Common myeloid progenitor, CD34-positive (primary cell): Measurements from ENCODE around the gene SUCO.

Experiments used
- CTCF ChIA-PET: fragments of 350-600 bp; sonication (Branson Sonifier 250); formaldehyde crosslinking; loops from one replicate; lab custom pipeline; 2021; ENCODE audit warnings: antibody characterized with exemption; lab: Charles Lee
- POLR2A ChIA-PET: fragments of 350-600 bp; sonication (Branson Sonifier 250); formaldehyde crosslinking; loops from one replicate; lab custom pipeline; 2021; ENCODE audit warnings: antibody characterized with exemption; lab: Charles Lee
- DNase-seq, 3 donors: peaks; one replicate each; pipeline versions ENCODE4 v3.0.0 to v3.0.0-alpha.2; 2013
- H3K27ac ChIP-seq, 2 experiments: 1 replicate in 1 of 2; 2 replicates in 1 of 2; pipeline ENCODE4 v1.7.0; 2013; ENCODE audit warnings: inconsistent platforms in 2 of 2, low read length in 2 of 2, mild to moderate bottlenecking in 2 of 2, low read depth in 1 of 2, moderate library complexity in 1 of 2; ENCODE audit not compliant: severe bottlenecking in 2 of 2, insufficient read depth in 1 of 2, poor library complexity in 1 of 2
- H3K27me3 ChIP-seq, 5 experiments: replicated peaks in 2 of 5; 1 replicate in 3 of 5; 2 replicates in 2 of 5; pipeline versions ENCODE4 v1.6.1 to v1.7.0; 2013; ENCODE audit warnings: low read length in 4 of 5, mild to moderate bottlenecking in 2 of 5, moderate library complexity in 2 of 5, inconsistent platforms in 1 of 5; ENCODE audit not compliant: insufficient read depth in 5 of 5, control insufficient read depth in 4 of 5
- H3K36me3 ChIP-seq, 4 experiments: 1 replicate in 2 of 4; 2 replicates in 2 of 4; pipeline versions ENCODE4 v1.6.1 to v1.7.0; 2013; ENCODE audit warnings: low read length in 3 of 4, control low read depth in 1 of 4, mild to moderate bottlenecking in 1 of 4; ENCODE audit not compliant: control insufficient read depth in 4 of 4, insufficient read depth in 4 of 4
- H3K4me1 ChIP-seq, 4 experiments: 1 replicate in 3 of 4; 2 replicates in 1 of 4; pipeline versions ENCODE4 v1.6.1 to v1.7.1; 2013; ENCODE audit warnings: low read length in 3 of 4, mild to moderate bottlenecking in 3 of 4, control low read depth in 1 of 4, inconsistent platforms in 1 of 4, moderate library complexity in 1 of 4; ENCODE audit not compliant: control insufficient read depth in 4 of 4, insufficient read depth in 4 of 4; ENCODE audit errors: control extremely low read depth in 1 of 4
- H3K4me3 ChIP-seq, 7 experiments: 1 replicate in 4 of 7; 2 replicates in 3 of 7; pipeline versions ENCODE4 v1.5.1 to v1.7.0; 2013; ENCODE audit warnings: mild to moderate bottlenecking in 7 of 7, low read length in 6 of 7, moderate library complexity in 6 of 7, inconsistent platforms in 2 of 7, low read depth in 2 of 7, control low read depth in 1 of 7; ENCODE audit not compliant: insufficient read depth in 4 of 7, control insufficient read depth in 1 of 7; ENCODE audit errors: extremely low read depth in 1 of 7
- H3K9me3 ChIP-seq, 5 experiments: 1 replicate in 4 of 5; 2 replicates in 1 of 5; pipeline versions ENCODE4 v1.6.1 to v1.7.1; 2013; ENCODE audit warnings: low read length in 4 of 5, mild to moderate bottlenecking in 2 of 5, inconsistent platforms in 1 of 5, low read depth in 1 of 5, moderate library complexity in 1 of 5; ENCODE audit not compliant: control insufficient read depth in 4 of 5, insufficient read depth in 2 of 5; ENCODE audit errors: control extremely low read depth in 1 of 5
- WGBS: methylation state at CpG from one replicate; pipeline ENCODE4 v1.1.5; 2013; ENCODE audit not compliant: insufficient coverage; 5-methylcytosine and 5-hydroxymethylcytosine counted together

The SUCO gene

GRCh38 chr1:172574080-172574479 is 41.1 kb downstream of the SUCO start:
- H3K4me3 ChIP-seq, result no peak overlapping the region
- no peak for DNase-seq
- CTCF ChIA-PET, result no interaction called here
- WGBS, result no CpG with 5 or more reads among the region's 2 CpGs
- no peak overlapping the region for H3K27ac ChIP-seq
- POLR2A ChIA-PET, result no interaction called here
- no peaks in the 10 kb centered on the region for H3K27me3 ChIP-seq
- no peaks in the 10 kb centered on the region for H3K4me1 ChIP-seq
- peaks cover 0 to 4% (median 0%) of the 10 kb centered on the region in 5 experiments for H3K9me3 ChIP-seq
- peaks cover 3 to 50% (median 28%) of the 10 kb centered on the region in 4 experiments for H3K36me3 ChIP-seq

GRCh38 chr1:172578586-172578985 is 45.6 kb downstream of the SUCO start:
- Histone ChIP-seq H3K27me3 (no peaks in the 10 kb centered on the region), H3K4me3 (no peak overlapping the region), H3K36me3 (peaks cover 0 to 30% (median 24%) of the 10 kb centered on the region in 4 experiments), H3K27ac (no peak overlapping the region), H3K9me3 (no peaks in the 10 kb centered on the region), H3K4me1 (peaks cover 0 to 7% (median 1%) of the 10 kb centered on the region in 4 experiments)
- DNase-seq, result no peak
- 80% methylated on average over 1 of the region's 1 CpG for WGBS
- ChIA-PET CTCF (interaction anchor here (0.5 kb wide), 1 partner anchor 360 kb away, joined by 3 read pairs; no protein-coding TSS in a partner anchor), POLR2A (no interaction called here)

- POLR2A ChIA-PET, result no interaction called here
- Histone ChIP-seq H3K27me3 (no peaks in the 10 kb centered on the region), H3K4me3 (no peak overlapping the region), H3K27ac (peak overlapping the region in 1 of 2 experiments; percentile 35), H3K36me3 (peaks cover 0 to 21% (median 20%) of the 10 kb centered on the region in 4 experiments), H3K9me3 (no peaks in the 10 kb centered on the region), H3K4me1 (peaks cover 0 to 7% (median 1%) of the 10 kb centered on the region in 4 experiments)
- no peak for DNase-seq
- CTCF ChIA-PET, result interaction anchor here (0.7 kb wide), 1 partner anchor 143 kb away, joined by 3 read pairs; no protein-coding TSS in a partner anchor
These were observed 48.3 kb downstream of the SUCO start for GRCh38 chr1:172581273-172581672.

GRCh38 chr1:172581779-172582178 is 48.8 kb downstream of the SUCO start:
- Histone ChIP-seq H3K9me3 (no peaks in the 10 kb centered on the region), H3K36me3 (peaks cover 0 to 21% (median 20%) of the 10 kb centered on the region in 4 experiments), H3K4me3 (no peak overlapping the region), H3K27ac (peak overlapping the region in 1 of 2 experiments; percentile 35), H3K27me3 (no peaks in the 10 kb centered on the region), H3K4me1 (peaks cover 0 to 7% (median 1%) of the 10 kb centered on the region in 4 experiments)
- WGBS, result no CpG with 5 or more reads among the region's 1 CpG
- CTCF ChIA-PET, result interaction anchor here (0.7 kb wide), 1 partner anchor 144 kb away, joined by 3 read pairs; no protein-coding TSS in a partner anchor
- POLR2A ChIA-PET, result no interaction called here
- peak in 2 of 3 donors; percentile 22 to 45 for DNase-seq

- Histone ChIP-seq H3K4me1 (peaks cover 0 to 7% (median 1%) of the 10 kb centered on the region in 4 experiments), H3K27ac (no peak overlapping the region), H3K4me3 (no peak overlapping the region), H3K36me3 (peaks cover 0 to 24% (median 19%) of the 10 kb centered on the region in 4 experiments), H3K27me3 (no peaks in the 10 kb centered on the region), H3K9me3 (no peaks in the 10 kb centered on the region)
- DNase-seq, result peak; percentile 7 to 21 (median 10)
- WGBS, result 100% methylated on average over 1 of the region's 3 CpGs
- POLR2A ChIA-PET, result no interaction called here
- CTCF ChIA-PET, result no interaction called here
These were observed 49.9 kb downstream of the SUCO start for GRCh38 chr1:172582889-172583288.

GRCh38 chr1:172585348-172585747 is 52.4 kb downstream of the SUCO start:
- no peak overlapping the region for H3K4me3 ChIP-seq
- no CpG with 5 or more reads among the region's 3 CpGs for WGBS
- peaks cover 17 to 31% (median 25%) of the 10 kb centered on the region in 4 experiments for H3K36me3 ChIP-seq
- no peak overlapping the region for H3K27ac ChIP-seq
- POLR2A ChIA-PET, result no interaction called here
- H3K9me3 ChIP-seq, result no peaks in the 10 kb centered on the region
- no peaks in the 10 kb centered on the region for H3K27me3 ChIP-seq
- peaks cover 0 to 7% (median 1%) of the 10 kb centered on the region in 4 experiments for H3K4me1 ChIP-seq
- CTCF ChIA-PET, result interaction anchor here (1.0 to 1.8 kb wide), 3 partner anchors 13 to 135 kb away, joined by 3 to 6 read pairs (median 3); no protein-coding TSS in a partner anchor
- DNase-seq, result no peak

- Histone ChIP-seq H3K27me3 (no peaks in the 10 kb centered on the region), H3K36me3 (peaks cover 19 to 36% (median 29%) of the 10 kb centered on the region in 4 experiments), H3K4me1 (peaks cover 0 to 7% (median 1%) of the 10 kb centered on the region in 4 experiments), H3K4me3 (no peak overlapping the region), H3K27ac (no peak overlapping the region), H3K9me3 (no peaks in the 10 kb centered on the region)
- ChIA-PET POLR2A (no interaction called here), CTCF (interaction anchor here (1.0 to 1.8 kb wide), 2 partner anchors 12 to 134 kb away, joined by 3 to 6 read pairs; no protein-coding TSS in a partner anchor)
- DNase-seq, result no peak
These were observed 52.9 kb downstream of the SUCO start for GRCh38 chr1:172585861-172586260.
